Caco-2 (cell line): ENCODE measurements around the gene ZDHHC17. TPM values are rescaled to one million over a fixed set of nuclear protein-coding genes. Genes with fewer than 3 reads are reported as not detected.

Source experiments
- BruUV-seq: library from RNA; stranded (reverse); fragments of 400-500 nt; replicated peaks from 2 replicates; lab custom pipeline; 2021; lab: Mats Ljungman, UMichigan
- CTCF ChIA-PET: fragments of 300-600 bp; sonication (Branson Sonifier 250); formaldehyde crosslinking; loops from one replicate; lab custom pipeline; 2022; ENCODE audit warnings: antibody characterized with exemption; lab: Charles Lee
- POLR2A ChIA-PET: fragments of 300-600 bp; sonication (Branson Sonifier 250); formaldehyde crosslinking; loops from one replicate; lab custom pipeline; 2022; ENCODE audit warnings: antibody characterized with exemption; lab: Charles Lee
- DNase-seq, 2 experiments: peaks; one replicate each; pipeline versions ENCODE4 v3.0.0 to v3.0.0-alpha.2; 2020 to 2022
- H3K27me3 ChIP-seq: replicated peaks from 2 replicates; pipeline ENCODE4 v1.6.0; 2011; ENCODE audit warnings: low read length; ENCODE audit not compliant: control insufficient read depth, insufficient read depth
- H3K36me3 ChIP-seq: 2 replicates; pipeline ENCODE4 v1.5.1; 2011; ENCODE audit warnings: low read length; ENCODE audit not compliant: control insufficient read depth, insufficient read depth
- H3K4me1 ChIP-seq: fragments of 250-450 bp; sonication (Bioruptor Pico); 2 replicates; pipeline ENCODE4 v1.5.1; 2020; ENCODE audit warnings: mild to moderate bottlenecking
- H3K4me3 ChIP-seq: 2 replicates; pipeline ENCODE4 v1.5.1; 2011; ENCODE audit warnings: low read depth, mild to moderate bottlenecking, control low read depth, low read length
- H3K9me3 ChIP-seq: fragments of 250-450 bp; sonication (Bioruptor Pico); 2 replicates; pipeline ENCODE4 v1.5.1; 2020; ENCODE audit warnings: mild to moderate bottlenecking, moderate library complexity
- H3K27ac Mint-ChIP-seq: one replicate; pipeline ENCODE4 v1.8.0; 2022; ENCODE audit warnings: mixed read lengths; ENCODE audit not compliant: unreplicated experiment
- H3K27me3 Mint-ChIP-seq: one replicate; pipeline ENCODE4 v1.8.0; 2022; ENCODE audit warnings: mixed read lengths; ENCODE audit not compliant: insufficient read depth, unreplicated experiment
- H3K36me3 Mint-ChIP-seq: one replicate; pipeline ENCODE4 v1.8.0; 2022; ENCODE audit warnings: mild to moderate bottlenecking, mixed read lengths; ENCODE audit not compliant: insufficient read depth, unreplicated experiment
- H3K4me1 Mint-ChIP-seq: one replicate; pipeline ENCODE4 v1.8.0; 2022; ENCODE audit warnings: low read depth, mixed read lengths; ENCODE audit not compliant: unreplicated experiment
- H3K4me3 Mint-ChIP-seq: one replicate; pipeline ENCODE4 v1.8.0; 2022; ENCODE audit warnings: mild to moderate bottlenecking, moderate library complexity, mixed read lengths; ENCODE audit not compliant: unreplicated experiment
- H3K9me3 Mint-ChIP-seq: one replicate; pipeline ENCODE4 v1.8.0; 2022; ENCODE audit warnings: mixed read lengths; ENCODE audit not compliant: unreplicated experiment
- intact Hi-C: fragments of 100-400 bp; cut with micrococcal nuclease; formaldehyde crosslinking; loops from one replicate; pipeline ENCODE4 v1.10.0; 2022; ENCODE audit not compliant: unreplicated experiment
- total RNA-seq: library from RNA; stranded (reverse); gene quantifications from 2 replicates; pipeline ENCODE4 v1.2.3, GENCODE V29; 2022
- TF ChIP-seq, protein P1 (sequence below), 2 experiments: fragments of 200-600 bp in 1 of 2; IDR thresholded peaks; 1 replicate in 1 of 2; 2 replicates in 1 of 2; pipeline versions ENCODE4 v1.5.1 to v1.8.0; 2011 to 2022; ENCODE audit warnings: antibody characterized with exemption in 1 of 2, control low read depth in 1 of 2, inconsistent platforms in 1 of 2, low read depth in 1 of 2, low read length in 1 of 2, mild to moderate bottlenecking in 1 of 2, moderate library complexity in 1 of 2; ENCODE audit not compliant: insufficient read depth in 1 of 2, severe bottlenecking in 1 of 2, unreplicated experiment in 1 of 2

ZDHHC17 gene
- total RNA-seq, 1 experiment from 2014 or later, result 32.2 TPM

DNA sequence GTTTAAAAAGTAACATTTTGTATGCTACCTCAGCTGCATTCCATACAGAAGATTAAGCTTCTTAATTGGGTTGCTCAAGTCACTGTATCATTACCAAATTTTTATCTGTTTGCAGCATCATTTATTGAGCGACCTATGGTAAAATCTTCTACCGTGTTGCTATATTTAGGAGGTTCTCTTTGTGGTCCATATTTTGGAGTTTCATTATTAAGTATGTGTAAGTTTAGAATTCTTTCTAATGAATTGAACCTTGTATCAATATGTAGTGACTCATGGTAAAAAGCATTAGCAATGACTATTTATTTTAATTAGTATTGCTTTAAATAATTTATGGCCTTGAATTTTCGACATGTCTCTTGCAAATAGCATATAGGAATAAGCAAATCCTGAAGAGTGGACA, 72.7 kb downstream of the ZDHHC17 start:
- H3K4me3 ChIP-seq, result no peak overlapping the region
- ChIA-PET CTCF (no interaction called here), POLR2A (no interaction called here)
- H3K4me1 ChIP-seq, result no peaks in the 10 kb centered on the region
- H3K36me3 Mint-ChIP-seq, result peaks cover under 1% of the 10 kb centered on the region
- no peak for DNase-seq
- no peaks in the 10 kb centered on the region for H3K9me3 ChIP-seq
- H3K4me1 Mint-ChIP-seq, result no peaks in the 10 kb centered on the region
- TF ChIP-seq, protein P1, sequence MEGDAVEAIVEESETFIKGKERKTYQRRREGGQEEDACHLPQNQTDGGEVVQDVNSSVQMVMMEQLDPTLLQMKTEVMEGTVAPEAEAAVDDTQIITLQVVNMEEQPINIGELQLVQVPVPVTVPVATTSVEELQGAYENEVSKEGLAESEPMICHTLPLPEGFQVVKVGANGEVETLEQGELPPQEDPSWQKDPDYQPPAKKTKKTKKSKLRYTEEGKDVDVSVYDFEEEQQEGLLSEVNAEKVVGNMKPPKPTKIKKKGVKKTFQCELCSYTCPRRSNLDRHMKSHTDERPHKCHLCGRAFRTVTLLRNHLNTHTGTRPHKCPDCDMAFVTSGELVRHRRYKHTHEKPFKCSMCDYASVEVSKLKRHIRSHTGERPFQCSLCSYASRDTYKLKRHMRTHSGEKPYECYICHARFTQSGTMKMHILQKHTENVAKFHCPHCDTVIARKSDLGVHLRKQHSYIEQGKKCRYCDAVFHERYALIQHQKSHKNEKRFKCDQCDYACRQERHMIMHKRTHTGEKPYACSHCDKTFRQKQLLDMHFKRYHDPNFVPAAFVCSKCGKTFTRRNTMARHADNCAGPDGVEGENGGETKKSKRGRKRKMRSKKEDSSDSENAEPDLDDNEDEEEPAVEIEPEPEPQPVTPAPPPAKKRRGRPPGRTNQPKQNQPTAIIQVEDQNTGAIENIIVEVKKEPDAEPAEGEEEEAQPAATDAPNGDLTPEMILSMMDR (IDR thresholded peaks at IDR 0.05; ENCODE audit: insufficient read depth in 1 of 2, low read depth in 1 of 2, low read length in 1 of 2, severe bottlenecking in 1 of 2, unreplicated experiment in 1 of 2), result no peak
- no peaks in the 10 kb centered on the region for H3K36me3 ChIP-seq
- no peaks in the 10 kb centered on the region for H3K9me3 Mint-ChIP-seq
- H3K27ac Mint-ChIP-seq, result no peak overlapping the region
- no peaks in the 10 kb centered on the region for H3K27me3 Mint-ChIP-seq
- no peak overlapping the region for H3K4me3 Mint-ChIP-seq
- BruUV-seq, result no TSS peak
- no peaks in the 10 kb centered on the region for H3K27me3 ChIP-seq
- intact Hi-C loops, result no loop called here

DNA sequence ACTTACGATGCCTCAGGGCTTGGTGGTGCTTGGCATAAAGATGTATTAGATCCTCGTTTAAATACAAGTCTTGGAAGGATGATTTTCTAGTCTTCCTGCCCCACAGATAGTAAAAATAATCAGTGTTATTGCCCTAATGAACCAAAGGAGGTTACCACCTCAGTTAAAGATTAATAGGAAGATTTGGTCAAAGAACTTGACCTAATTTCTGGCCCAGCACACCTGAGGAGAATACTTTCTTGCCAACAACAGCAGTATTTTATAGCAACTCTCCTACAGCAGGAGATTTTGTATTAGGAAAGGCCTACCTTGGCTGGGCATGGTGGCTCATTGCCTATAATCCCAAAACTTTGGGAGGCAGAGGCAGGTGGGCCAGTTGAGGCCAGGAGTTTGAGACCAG, 83.3 kb downstream of the ZDHHC17 start:
- POLR2A ChIA-PET, result no interaction called here
- Mint-ChIP-seq H3K36me3 (peaks cover 18% of the 10 kb centered on the region), H3K4me3 (no peak overlapping the region), H3K27me3 (no peaks in the 10 kb centered on the region), H3K9me3 (no peaks in the 10 kb centered on the region), H3K27ac (no peak overlapping the region), H3K4me1 (no peaks in the 10 kb centered on the region)
- DNase-seq, result no peak
- no TSS peak for BruUV-seq
- TF ChIP-seq, protein P1 (IDR thresholded peaks at IDR 0.05; ENCODE audit: insufficient read depth in 1 of 2, low read depth in 1 of 2, low read length in 1 of 2, severe bottlenecking in 1 of 2, unreplicated experiment in 1 of 2), result no peak
- intact Hi-C loops, result no loop called here
- Histone ChIP-seq H3K4me1 (no peaks in the 10 kb centered on the region), H3K36me3 (no peaks in the 10 kb centered on the region; the same call in 1 of the 2 replicates), H3K9me3 (no peaks in the 10 kb centered on the region), H3K4me3 (no peak overlapping the region), H3K27me3 (no peaks in the 10 kb centered on the region)
- CTCF ChIA-PET, result no interaction called here

DNA sequence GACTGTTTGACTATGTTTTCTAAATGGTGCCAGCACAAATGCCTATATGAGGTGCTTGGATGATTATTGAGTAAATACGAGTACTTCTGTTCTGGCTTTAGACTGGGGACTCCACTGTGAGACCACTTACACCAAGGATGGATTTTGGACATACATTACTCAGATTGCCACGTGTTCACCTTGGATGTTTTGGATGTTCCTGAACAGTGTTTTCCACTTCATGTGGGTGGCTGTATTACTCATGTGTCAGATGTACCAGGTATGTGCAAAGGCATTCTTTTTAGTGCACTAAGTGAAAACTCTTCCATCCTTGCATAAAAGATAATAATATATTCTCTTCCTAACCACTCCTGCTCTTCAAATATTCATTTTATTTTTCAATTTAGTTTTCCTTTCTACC, 84.2 kb downstream of the ZDHHC17 start:
- Histone ChIP-seq H3K36me3 (no peaks in the 10 kb centered on the region), H3K4me3 (no peak overlapping the region), H3K27me3 (no peaks in the 10 kb centered on the region), H3K4me1 (no peaks in the 10 kb centered on the region), H3K9me3 (no peaks in the 10 kb centered on the region)
- TF ChIP-seq, protein P1 (IDR thresholded peaks at IDR 0.05; ENCODE audit: insufficient read depth in 1 of 2, low read depth in 1 of 2, low read length in 1 of 2, severe bottlenecking in 1 of 2, unreplicated experiment in 1 of 2), result no peak
- no peak for DNase-seq
- POLR2A ChIA-PET, result no interaction called here
- peaks cover 18% of the 10 kb centered on the region for H3K36me3 Mint-ChIP-seq
- no peaks in the 10 kb centered on the region for H3K9me3 Mint-ChIP-seq
- intact Hi-C loops, result no loop called here
- H3K27ac Mint-ChIP-seq, result no peak overlapping the region
- CTCF ChIA-PET, result no interaction called here
- H3K4me3 Mint-ChIP-seq, result no peak overlapping the region
- BruUV-seq, result no TSS peak
- no peaks in the 10 kb centered on the region for H3K27me3 Mint-ChIP-seq
- no peaks in the 10 kb centered on the region for H3K4me1 Mint-ChIP-seq
